T-helper 17 cell (primary cell): ENCODE measurements around the gene MYO5C. TPM values are rescaled to one million over a fixed set of nuclear protein-coding genes. Genes with fewer than 3 reads are reported as not detected.

ENCODE experiments used
- ATAC-seq: fragments of 150-1000 bp; cut with Tn5 transposase; 2 replicates; pipeline ENCODE4 v1.10.0; 2021; ENCODE audit warnings: mild to moderate bottlenecking, moderate library complexity
- DNase-seq, 3 donors: peaks; one replicate each; pipeline versions ENCODE4 v3.0.0 to v3.0.0-alpha.2; 2020 to 2021
- H3K9me3 ChIP-seq: one replicate; pipeline ENCODE4 v1.7.0; 2013; ENCODE audit warnings: low read length, mild to moderate bottlenecking; ENCODE audit not compliant: control insufficient read depth, poor library complexity, severe bottlenecking
- H3K27ac Mint-ChIP-seq: one replicate; pipeline ENCODE4 v1.8.0; 2022; ENCODE audit warnings: mild to moderate bottlenecking, moderate library complexity, mixed read lengths
- H3K27me3 Mint-ChIP-seq: one replicate; pipeline ENCODE4 v1.8.0; 2022; ENCODE audit warnings: mixed read lengths
- H3K36me3 Mint-ChIP-seq: one replicate; pipeline ENCODE4 v1.8.0; 2022; ENCODE audit warnings: low read depth, mixed read lengths
- H3K4me1 Mint-ChIP-seq: one replicate; pipeline ENCODE4 v1.8.0; 2022; ENCODE audit warnings: mild to moderate bottlenecking, mixed read lengths
- H3K4me3 Mint-ChIP-seq: one replicate; pipeline ENCODE4 v1.8.0; 2022; ENCODE audit warnings: mild to moderate bottlenecking, moderate library complexity, mixed read lengths
- total RNA-seq, 4 donors: library from RNA in 2 of 4; stranded (reverse) in 2 of 4; gene quantifications; one replicate each; pipeline ENCODE4 v1.2.3 and lab custom pipeline; 2022 to 2026

The MYO5C gene
- total RNA-seq, 2 donors from 2014 or later = 1.5 to 3.3 TPM

DNA sequence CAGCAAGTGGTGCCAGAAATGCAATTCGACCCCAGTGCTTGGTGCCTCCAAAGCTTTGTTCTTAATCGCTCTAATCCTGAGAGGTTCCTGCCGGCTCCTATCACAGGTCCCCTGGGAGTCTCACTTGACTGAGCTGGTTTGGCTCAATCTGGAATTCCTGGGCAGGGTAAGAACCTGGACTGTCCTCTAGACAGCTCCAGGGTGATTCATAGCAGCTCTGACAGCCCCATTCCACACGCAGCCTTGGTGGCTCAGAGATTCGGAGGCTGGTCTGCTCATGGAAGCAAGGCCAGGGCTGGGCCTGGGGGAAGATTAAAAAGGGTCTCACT lies 37.9 kb downstream of the MYO5C start:
- Mint-ChIP-seq H3K27ac (no peak overlapping the region), H3K27me3 (no peaks in the 10 kb centered on the region), H3K4me1 (peaks cover 30% of the 10 kb centered on the region), H3K4me3 (no peak overlapping the region), H3K36me3 (no peaks in the 10 kb centered on the region)
- ATAC-seq = no peak
- no peak for DNase-seq
- no peaks in the 10 kb centered on the region for H3K9me3 ChIP-seq

DNA sequence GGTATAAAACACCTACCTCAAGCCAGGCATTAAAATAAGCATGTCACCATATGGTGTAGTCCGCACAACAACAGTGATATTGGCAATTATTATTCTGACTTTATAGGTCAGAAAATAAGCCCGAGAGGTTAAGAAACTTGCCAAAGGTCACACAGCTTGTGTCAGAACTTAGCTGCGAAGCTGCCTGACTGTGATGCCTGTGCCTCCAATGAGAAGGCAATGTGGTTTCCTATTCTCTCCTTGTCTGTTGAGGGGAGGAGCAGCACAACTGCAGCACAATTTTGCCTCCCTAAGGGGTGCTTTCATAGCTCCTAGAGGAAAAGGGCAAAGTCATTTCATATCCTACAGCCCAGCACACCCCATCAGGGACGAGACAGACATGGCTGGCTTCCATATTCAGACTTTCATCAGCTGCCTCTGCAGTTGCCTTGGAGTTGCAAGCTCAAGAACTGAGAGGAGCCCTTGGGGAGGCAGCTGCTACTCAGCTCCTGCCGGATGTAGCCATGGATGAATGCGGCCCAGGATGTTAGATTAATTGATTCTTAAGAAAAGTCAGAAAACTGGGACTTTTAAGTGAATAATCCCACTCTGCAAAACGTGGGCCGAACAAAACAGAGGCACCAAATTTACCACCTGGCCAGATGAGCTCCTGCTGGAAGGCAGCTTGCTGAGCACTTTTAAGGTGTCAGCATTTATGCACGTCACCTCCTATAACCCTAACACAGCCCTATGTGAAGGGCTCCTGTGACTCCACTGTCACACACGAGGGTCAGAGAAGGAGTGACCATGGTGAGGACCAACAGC lies 38.5 kb downstream of the MYO5C start:
- peak overlapping the region; percentile 49 for H3K4me3 Mint-ChIP-seq

DNA sequence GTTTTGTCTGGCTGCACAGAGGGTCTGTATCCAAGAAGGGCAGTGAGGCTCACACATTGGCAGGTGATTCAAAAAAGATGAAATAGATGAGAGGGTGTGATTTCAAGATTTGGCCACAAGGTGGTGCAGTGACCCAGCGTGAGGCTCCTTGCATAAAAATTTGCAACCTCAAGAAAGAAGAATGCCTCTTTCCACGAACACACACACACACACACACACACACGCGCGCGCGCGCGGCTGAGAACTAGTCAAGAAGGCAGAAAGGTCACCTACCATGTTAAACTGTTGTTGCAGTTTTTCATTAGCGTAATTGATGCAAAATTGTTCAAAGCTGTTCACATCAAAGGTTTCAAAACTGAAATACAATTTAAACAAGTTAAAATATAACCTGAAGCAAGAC lies 39.2 kb downstream of the MYO5C start:
- Mint-ChIP-seq H3K4me3 (peak overlapping the region; percentile 49), H3K36me3 (no peaks in the 10 kb centered on the region), H3K27ac (peak overlapping the region; percentile 94), H3K27me3 (no peaks in the 10 kb centered on the region), H3K4me1 (peaks cover 18% of the 10 kb centered on the region)
- DNase-seq (peak; percentile 38 to 65 (median 52)), ATAC-seq (peak; percentile 92)
- H3K9me3 ChIP-seq = no peaks in the 10 kb centered on the region

More for the DNA sequence above, 38.5 kb downstream of the MYO5C start:
- H3K4me1 Mint-ChIP-seq = peaks cover 25% of the 10 kb centered on the region
- ATAC-seq (peak; percentile 22), DNase-seq (no peak)
- H3K9me3 ChIP-seq = no peaks in the 10 kb centered on the region
- H3K27ac Mint-ChIP-seq = peak overlapping the region; percentile 94
- no peaks in the 10 kb centered on the region for H3K36me3 Mint-ChIP-seq
- no peaks in the 10 kb centered on the region for H3K27me3 Mint-ChIP-seq

DNA sequence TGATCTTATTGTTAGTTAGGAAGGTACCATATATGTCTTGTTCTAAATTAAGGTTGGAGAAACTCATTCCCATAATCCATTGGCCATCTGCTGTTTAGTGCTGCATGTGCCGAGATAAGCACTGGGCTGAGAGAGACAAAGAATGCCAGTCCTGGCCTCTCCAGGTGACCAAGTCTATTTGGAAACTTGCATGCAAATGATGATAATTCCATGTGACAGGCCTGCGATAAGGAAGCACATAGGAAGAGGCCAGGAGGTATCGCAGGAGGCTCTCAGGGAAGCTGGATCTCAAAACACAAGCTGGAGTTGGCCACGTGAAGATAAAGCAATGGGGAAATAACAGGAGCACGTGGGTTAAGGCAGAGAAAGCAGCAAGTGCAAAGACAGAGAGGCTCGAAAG lies 39.7 kb downstream of the MYO5C start:
- DNase-seq (no peak), ATAC-seq (no peak)
- no peak overlapping the region for H3K4me3 Mint-ChIP-seq
- peaks cover 17% of the 10 kb centered on the region for H3K4me1 Mint-ChIP-seq
- peak overlapping the region; percentile 94 for H3K27ac Mint-ChIP-seq
- no peaks in the 10 kb centered on the region for H3K9me3 ChIP-seq
- no peaks in the 10 kb centered on the region for H3K27me3 Mint-ChIP-seq
- H3K36me3 Mint-ChIP-seq = no peaks in the 10 kb centered on the region

DNA sequence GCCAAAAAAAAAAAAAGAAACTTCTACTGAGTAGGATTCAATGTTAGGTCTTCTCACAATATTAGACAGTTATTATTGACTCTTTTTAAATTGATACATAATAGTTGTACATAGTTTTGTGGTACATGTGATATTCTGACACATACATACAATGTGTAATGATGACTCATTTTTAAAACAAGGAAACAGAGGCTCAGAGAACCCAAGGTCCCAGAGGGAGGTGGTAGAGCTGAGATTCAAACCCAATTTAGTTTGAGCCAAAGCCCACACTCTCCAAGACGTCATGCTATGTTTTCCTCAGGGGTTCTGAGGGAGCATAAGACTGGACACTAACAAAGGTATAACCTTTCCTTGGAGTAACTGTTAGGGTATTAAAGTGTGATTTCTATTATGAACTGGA lies 40.6 kb downstream of the MYO5C start:
- ATAC-seq (no peak), DNase-seq (no peak)
- H3K36me3 Mint-ChIP-seq = no peaks in the 10 kb centered on the region
- H3K27me3 Mint-ChIP-seq = no peaks in the 10 kb centered on the region
- H3K4me1 Mint-ChIP-seq = peaks cover 11% of the 10 kb centered on the region
- H3K4me3 Mint-ChIP-seq = no peak overlapping the region
- H3K27ac Mint-ChIP-seq = peak overlapping the region; percentile 94
- no peaks in the 10 kb centered on the region for H3K9me3 ChIP-seq

DNA sequence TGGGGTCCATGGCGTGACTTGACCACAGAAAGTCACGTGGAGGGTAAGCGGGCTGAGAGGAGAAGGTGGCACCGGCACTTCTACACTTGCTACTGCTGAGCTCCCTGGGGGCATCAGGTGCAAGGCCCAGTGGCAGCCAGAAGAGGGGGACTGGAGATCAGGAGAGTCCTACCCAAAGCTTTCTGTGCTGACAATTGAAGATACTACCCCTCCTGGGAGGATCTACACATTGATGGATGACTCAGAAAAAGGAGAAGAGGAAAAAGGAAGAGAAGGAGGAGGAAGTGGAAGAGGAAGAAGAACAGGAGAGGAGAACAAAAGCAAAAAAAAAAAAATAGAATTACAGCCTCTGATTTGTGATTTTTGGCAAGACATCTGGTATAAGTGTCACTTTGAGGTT lies 41.2 kb downstream of the MYO5C start:
- Mint-ChIP-seq H3K4me3 (no peak overlapping the region), H3K4me1 (peaks cover 11% of the 10 kb centered on the region), H3K27ac (peak overlapping the region; percentile 94), H3K36me3 (no peaks in the 10 kb centered on the region), H3K27me3 (no peaks in the 10 kb centered on the region)
- no peaks in the 10 kb centered on the region for H3K9me3 ChIP-seq
- ATAC-seq = no peak
- no peak for DNase-seq

DNA sequence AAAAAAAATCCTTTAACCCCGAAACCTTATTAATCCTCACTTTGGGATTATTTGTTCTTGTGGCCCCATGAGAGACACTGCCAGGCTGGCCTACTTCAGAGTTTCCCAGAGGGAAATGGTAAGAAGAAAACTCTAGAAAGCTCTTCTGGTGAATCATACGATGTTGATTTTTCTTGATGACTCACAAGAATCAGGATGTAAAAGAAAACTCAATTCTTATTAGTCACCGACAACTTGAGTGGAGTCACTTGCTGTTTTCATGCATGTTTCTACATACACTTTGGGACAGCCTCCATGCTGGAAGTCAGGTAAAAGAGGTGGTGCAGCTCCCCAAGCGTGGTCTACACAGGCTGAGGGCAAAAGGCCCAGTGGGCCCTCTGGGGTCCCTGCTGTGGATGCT lies 42.8 kb downstream of the MYO5C start:
- no peaks in the 10 kb centered on the region for H3K9me3 ChIP-seq
- Mint-ChIP-seq H3K36me3 (peaks cover 2% of the 10 kb centered on the region), H3K4me1 (peaks cover 13% of the 10 kb centered on the region), H3K27me3 (peaks cover 5% of the 10 kb centered on the region), H3K4me3 (no peak overlapping the region), H3K27ac (no peak overlapping the region)
- ATAC-seq = no peak
- DNase-seq = no peak

DNA sequence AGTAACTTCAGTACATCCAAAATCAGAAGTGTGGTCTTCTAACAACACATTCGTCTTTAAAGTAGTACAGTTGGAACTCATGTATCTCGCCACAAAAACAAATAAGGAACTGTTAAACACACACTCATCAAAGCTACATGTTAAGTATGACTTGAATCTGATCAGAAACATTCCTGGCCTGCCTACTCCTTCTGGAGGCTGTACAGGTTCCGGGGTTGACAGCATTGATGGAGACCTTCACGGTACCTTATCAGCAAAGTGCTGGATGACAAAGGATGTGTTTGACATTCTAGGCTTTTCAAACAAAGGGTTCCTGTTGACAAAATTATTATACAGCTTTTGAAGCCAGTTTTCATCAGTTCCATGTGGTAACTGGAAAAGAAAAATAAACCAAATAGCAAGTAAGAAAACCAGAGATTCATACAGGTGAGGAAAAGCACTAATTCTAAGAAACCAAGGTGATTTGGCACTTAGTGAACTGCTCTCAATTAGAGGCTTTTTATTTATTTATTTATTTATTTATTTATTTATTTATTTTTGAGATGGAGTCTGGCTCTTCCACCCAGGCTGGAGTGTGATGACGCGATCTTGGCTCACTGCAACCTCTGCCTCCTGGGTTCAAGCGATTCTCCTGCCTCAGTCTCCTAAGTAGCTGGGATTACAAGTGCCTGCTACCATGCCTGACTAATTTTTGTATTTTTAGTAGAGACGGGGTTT lies 44.3 kb downstream of the MYO5C start:
- Mint-ChIP-seq H3K27ac (no peak overlapping the region), H3K27me3 (peaks cover 6% of the 10 kb centered on the region), H3K4me3 (no peak overlapping the region), H3K4me1 (peaks cover 13% of the 10 kb centered on the region), H3K36me3 (peaks cover 3% of the 10 kb centered on the region)
- no peak for DNase-seq
- ATAC-seq = no peak
- no peaks in the 10 kb centered on the region for H3K9me3 ChIP-seq

DNA sequence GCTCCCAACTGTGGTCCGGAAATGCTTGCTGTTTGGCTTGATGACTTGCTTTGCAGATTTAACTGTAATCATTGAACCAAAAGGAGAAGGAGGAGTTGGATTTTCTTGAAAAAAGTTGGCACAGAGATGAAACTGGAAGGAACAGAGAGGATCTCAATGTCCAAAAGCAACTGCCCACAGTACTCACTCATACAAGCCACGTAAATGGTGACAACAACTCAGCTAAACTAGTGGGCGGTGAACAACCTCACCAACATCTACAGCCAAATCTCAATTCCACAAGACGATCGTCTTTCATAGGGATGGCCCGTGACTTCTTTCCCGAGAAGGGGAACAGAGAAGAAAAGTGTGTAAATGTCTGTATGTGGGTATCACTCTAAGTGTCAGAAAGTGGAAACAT lies 48.1 kb downstream of the MYO5C start:
- H3K9me3 ChIP-seq = no peaks in the 10 kb centered on the region
- ATAC-seq = no peak
- peaks cover 3% of the 10 kb centered on the region for H3K36me3 Mint-ChIP-seq
- peaks cover 5% of the 10 kb centered on the region for H3K4me1 Mint-ChIP-seq
- H3K27me3 Mint-ChIP-seq = peaks cover 6% of the 10 kb centered on the region
- no peak overlapping the region for H3K4me3 Mint-ChIP-seq
- DNase-seq = no peak
- H3K27ac Mint-ChIP-seq = no peak overlapping the region

DNA sequence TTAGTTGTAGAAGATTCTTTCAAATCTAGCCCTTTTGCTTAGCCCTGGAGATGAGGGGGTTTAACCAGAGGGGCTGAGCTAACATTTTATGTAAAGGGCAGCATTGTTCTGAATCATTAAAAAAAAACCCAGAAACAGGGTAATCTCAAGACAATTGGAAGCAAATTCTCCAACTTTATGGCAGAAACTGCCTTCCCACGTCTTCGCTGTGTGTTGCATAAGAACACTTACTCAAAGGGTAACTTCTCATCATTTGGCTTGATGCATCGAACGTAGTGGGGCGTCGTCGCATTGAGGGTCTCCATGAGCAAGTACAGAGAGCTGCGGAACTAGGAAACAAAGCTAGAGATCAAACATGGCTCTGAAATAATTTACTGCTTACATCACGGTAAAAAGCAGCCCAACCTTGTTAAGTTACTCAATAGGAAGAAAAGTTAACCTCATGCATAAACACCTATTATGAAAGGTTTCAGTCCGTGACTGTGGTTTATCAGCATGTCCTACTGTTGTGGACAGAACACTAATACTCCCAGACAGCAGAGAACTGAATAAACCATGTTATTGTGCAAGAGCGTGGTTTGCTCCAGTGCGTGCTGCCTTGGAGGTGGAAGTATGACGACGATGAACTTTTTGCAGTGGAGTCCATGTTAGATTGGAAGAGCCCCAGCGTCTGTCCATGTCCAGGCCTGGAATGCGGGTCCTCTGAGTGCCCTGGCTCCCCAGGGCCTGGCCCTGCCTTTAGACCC lies 48.7 kb downstream of the MYO5C start:
- no peak overlapping the region for H3K4me3 Mint-ChIP-seq
- H3K9me3 ChIP-seq = no peaks in the 10 kb centered on the region
- peaks cover 6% of the 10 kb centered on the region for H3K4me1 Mint-ChIP-seq
- H3K36me3 Mint-ChIP-seq = peaks cover 3% of the 10 kb centered on the region
- no peak overlapping the region for H3K27ac Mint-ChIP-seq
- H3K27me3 Mint-ChIP-seq = peaks cover 6% of the 10 kb centered on the region
- DNase-seq (no peak), ATAC-seq (no peak)

DNA sequence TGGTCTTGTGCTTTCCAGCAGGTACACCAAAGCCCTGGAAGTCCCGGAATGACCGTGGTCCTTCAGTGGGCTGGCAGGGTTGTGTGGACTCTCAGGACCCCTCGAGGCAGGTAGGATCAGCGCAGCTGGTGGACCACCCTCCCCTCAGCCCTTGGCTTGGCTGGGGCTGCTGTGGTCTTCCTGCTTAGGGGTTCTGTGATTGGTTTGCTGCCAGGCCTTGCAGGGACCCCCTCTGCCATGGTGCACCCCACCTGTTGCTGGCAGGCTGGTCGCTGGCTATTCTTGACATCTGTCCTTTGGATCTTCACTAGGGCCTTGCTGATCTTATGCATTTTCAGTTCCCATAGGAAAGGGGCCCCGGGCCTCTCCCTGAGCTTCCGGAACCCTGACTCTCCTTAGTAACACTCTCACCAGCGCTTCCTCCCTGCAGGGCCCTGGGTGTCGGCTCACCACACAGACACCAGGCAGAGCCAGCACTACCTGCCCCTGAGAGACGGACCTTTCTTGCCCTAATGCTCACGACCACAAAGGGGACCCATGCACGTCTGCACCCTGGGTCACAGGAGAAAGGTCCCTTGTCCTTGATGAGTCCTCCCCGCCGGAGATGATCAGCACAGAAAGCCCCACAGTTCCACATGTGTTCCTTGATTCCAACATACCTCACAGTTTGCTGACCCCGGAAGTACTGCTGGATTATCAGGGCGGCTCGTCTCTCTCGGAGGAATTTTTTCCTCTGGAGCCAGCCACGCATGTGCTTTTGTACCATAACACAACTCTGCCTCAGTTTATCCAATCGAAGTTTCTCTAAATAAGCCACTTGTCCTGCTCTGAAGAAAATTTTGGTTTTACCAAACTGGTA lies 51.7 kb downstream of the MYO5C start:
- peaks cover 3% of the 10 kb centered on the region for H3K36me3 Mint-ChIP-seq

DNA sequence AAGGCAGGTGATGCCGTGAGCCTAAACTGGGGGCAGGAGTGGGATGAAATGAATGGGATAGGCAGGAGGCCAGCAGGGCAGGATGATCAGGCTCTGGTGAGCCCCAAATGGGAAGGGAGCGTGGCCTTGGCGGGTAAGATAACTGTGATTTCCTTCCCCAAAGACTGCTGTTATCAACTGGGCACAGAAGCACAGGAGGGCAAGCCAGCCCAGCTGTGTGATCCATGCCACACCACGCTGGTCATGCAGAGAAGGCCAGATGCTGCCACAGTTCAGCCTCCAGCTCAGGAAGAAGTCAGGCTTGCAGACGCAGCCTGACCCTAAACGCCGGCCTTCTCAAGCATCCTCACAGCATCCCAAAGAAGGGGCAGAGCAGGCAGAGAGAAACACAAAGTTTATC lies 52.3 kb downstream of the MYO5C start:
- H3K4me1 Mint-ChIP-seq = peaks cover 10% of the 10 kb centered on the region

More for the DNA sequence above, 51.7 kb downstream of the MYO5C start:
- ATAC-seq (no peak), DNase-seq (no peak)
- Mint-ChIP-seq H3K4me1 (peaks cover 10% of the 10 kb centered on the region), H3K27ac (no peak overlapping the region), H3K4me3 (no peak overlapping the region), H3K27me3 (peaks cover 6% of the 10 kb centered on the region)
- H3K9me3 ChIP-seq = no peaks in the 10 kb centered on the region

More for the DNA sequence above, 52.3 kb downstream of the MYO5C start:
- Mint-ChIP-seq H3K36me3 (peaks cover 3% of the 10 kb centered on the region), H3K27me3 (peaks cover 6% of the 10 kb centered on the region), H3K4me3 (no peak overlapping the region), H3K27ac (no peak overlapping the region)
- ATAC-seq (no peak), DNase-seq (no peak)
- H3K9me3 ChIP-seq = no peaks in the 10 kb centered on the region
